G401.6 (cell line): ENCODE measurements around the gene CMIP.

Experiments
- FAIRE-seq: peaks from 2 replicates; lab custom pipeline; 2012; peaks lifted over from hg19 to GRCh38; lab: Jason Lieb, UNC

The CMIP gene

GRCh38 chr16:81703177-81704155 lies 258.9 kb downstream of the CMIP start:
- no peak for FAIRE-seq

- no peak for FAIRE-seq
Measured at GRCh38 chr16:81705261-81705660, 260.7 kb downstream of the CMIP start.

GRCh38 chr16:81706327-81707295 lies 262.0 kb downstream of the CMIP start:
- FAIRE-seq, result no peak

- FAIRE-seq, result no peak
Measured at GRCh38 chr16:81707411-81708265, 263.0 kb downstream of the CMIP start.

DNA sequence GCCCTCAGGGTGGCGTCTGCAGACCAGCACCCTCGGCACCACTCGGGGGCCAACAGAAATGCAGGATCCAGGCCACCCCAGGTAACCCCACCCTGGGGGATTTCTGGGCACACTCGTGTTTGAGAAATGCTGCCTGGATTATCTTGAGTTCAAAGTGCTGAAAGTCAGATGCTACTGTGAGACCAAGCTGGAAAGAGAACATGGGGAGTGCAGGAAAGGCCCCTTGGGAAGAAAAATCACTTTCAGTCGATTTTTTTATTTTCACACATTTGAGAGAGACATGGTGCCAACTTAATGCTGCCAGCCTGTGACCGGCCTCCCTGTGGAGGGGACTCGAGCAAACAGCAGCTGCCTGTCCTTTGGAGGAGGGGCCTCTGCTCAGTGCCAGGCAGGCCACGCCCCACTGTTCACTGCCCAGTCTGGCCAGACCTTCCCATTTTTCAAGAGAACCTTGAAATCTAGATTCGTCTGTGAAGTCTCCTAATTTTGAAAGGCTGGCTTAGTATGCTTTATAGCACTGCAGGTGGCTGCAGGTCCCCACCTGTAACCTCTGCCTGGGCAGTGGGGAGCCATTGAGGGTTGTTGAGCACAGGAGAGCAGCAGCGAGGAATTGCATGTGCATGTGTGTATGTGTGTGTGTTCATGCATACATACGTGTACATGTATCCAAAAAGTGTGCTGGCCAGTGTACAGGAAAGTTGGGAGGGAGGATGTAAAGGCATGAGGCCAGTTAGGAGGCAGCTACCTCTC lies 263.8 kb downstream of the CMIP start:
- FAIRE-seq, result no peak

DNA sequence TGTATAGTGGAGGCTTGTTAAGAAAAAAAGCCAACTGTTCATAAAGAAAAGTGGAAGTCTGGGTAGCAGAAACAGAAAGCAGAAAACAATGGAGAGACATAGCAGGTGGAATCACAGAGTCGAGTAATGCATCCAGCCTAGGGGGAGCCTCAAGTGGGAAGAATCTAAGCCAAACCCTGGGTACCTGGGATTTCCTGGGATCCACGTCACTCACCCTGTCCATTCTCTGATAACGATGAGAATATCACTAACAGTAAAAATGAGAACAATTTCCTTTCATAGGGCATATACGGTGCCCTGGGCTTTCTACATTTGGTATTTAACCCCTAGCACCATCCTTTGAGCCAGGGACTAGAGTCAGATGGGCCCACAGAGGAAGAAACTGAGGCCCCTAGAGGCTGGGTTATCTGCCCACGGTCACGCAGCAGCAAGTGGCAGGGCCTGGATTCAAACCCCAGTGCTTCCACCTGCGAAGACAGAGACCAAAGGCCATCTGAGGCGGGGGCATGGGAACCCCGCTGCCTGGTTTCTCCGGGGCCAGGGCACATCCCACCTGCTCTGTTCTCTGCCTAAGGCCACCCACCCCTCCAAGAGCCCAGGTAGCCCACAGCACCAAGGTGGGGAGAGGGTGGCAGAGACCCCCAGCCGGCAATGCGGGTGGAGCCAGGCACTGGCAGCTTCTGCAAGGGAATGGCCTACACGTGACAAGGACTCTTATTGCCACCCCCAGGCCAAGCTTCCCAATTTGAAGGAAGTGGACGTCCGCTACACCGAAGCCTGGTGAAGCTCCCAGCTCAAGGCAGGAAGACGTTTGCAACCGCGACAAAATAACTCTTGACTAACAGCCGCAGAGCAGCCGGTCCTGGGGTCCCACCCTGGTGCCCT lies 264.6 kb downstream of the CMIP start:
- no peak for FAIRE-seq

GRCh38 chr16:81710044-81710443 lies 265.4 kb downstream of the CMIP start:
- no peak for FAIRE-seq

DNA sequence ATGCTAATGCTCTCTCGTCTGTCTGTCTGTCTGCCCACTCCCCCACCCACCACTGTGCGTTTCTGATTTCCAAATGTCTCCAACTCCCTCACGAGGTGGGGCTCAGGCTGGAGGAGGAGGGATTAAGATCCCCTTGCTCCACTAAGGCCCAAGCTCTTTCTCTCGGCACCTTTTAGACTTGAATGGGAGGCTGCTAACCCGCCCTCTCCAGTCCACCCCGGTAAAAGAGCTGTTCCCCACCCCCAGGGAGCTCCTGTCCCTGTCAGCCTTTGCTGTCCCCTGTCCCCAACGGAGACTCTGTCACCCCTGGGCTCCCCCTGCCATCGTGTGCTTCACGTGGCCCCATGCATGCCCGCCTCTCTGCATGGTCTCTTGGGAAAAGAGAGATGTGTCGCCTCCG lies 266.0 kb downstream of the CMIP start:
- FAIRE-seq, result no peak

DNA sequence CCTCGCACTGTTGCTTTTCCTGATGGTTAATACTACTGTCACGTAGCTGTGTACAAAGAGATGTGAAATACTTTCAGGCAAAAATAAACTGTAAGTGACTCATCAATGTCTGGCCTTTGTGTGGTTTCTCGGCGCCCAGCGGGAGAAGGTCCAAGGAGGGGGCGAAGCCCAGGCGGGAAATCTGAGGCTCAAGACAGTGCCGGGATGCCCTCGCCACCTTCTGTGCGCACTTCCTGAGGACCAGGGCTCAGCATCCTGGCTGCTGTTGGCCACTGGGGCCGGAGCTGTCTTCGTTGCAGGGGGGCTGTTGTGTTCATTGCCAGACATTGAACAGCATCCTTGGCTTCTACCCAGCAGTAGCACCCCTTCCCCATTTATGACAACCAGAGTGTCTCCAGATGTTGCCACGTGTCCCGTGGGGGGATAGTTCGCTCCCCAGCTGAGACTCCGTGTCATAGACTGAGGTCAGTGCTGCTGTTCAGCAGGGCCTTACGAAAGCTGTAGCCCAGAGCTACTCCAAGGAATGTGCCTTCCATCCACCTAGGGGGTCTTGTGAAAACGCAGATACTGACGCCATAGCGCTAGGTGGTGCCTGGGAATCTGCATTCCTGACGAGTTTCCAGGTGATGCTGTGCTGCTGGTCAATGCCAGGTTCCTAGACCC lies 267.2 kb downstream of the CMIP start:
- FAIRE-seq, result no peak

DNA sequence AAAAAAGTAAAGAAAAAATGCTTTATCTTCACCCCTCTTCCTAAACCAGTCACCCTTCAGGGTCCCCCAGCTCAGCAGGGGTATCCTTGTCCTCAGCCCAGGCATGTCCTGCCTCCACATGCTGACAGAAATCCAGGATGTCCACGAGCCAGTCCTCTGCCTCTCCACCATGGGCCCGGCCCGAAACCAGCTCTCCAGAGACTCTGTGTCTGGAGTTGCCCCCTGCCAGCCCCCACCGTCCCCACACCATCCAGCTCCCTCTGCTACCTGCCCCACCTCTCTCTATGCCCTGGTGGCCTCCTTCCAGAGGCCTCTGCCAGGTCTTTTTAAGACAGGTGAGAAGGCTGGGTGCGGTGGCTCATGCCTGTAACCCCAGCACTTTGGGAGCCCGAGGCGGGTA lies 268.1 kb downstream of the CMIP start:
- FAIRE-seq, result no peak

GRCh38 chr16:81713295-81713772 lies 268.7 kb downstream of the CMIP start:
- no peak for FAIRE-seq

DNA sequence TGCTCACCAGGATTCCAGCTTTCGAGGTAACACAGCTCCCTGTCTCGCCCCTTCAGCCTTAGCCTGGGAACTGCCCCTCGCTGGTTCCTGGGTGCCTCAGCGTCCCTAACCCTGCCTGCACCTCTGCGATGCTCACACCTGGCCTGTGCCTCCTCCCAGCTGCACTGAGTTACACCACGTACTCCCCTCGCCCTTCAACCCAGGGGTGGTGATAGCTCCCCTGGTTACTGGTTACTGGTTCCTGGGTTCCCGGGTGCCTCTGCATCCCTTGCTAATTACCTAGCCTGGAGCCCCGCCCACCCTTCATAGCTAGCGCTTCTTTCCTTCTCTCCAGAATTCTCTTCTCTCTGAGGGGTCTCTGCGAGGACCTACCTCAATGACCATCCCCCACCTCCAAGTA lies 269.2 kb downstream of the CMIP start:
- FAIRE-seq, result no peak

DNA sequence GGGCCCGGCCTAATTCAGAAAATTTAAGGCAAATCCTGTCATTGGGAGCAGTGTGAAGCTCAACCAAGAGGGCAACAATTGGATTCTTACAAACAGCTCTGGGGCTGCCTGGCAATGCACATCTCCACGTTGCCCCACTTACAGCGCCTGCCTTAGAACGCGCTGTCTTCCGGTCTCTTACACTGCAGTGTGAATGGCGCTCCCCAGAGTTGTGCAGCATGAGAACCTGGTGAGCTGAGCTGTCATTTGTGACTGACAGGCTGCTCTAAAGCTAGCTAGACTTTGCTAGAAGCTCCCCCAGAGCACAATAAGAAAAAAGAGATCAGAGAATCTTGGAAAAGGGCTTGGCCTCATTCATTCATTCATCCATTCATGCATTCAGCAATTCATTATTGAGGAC lies 270.0 kb downstream of the CMIP start:
- FAIRE-seq, result no peak

DNA sequence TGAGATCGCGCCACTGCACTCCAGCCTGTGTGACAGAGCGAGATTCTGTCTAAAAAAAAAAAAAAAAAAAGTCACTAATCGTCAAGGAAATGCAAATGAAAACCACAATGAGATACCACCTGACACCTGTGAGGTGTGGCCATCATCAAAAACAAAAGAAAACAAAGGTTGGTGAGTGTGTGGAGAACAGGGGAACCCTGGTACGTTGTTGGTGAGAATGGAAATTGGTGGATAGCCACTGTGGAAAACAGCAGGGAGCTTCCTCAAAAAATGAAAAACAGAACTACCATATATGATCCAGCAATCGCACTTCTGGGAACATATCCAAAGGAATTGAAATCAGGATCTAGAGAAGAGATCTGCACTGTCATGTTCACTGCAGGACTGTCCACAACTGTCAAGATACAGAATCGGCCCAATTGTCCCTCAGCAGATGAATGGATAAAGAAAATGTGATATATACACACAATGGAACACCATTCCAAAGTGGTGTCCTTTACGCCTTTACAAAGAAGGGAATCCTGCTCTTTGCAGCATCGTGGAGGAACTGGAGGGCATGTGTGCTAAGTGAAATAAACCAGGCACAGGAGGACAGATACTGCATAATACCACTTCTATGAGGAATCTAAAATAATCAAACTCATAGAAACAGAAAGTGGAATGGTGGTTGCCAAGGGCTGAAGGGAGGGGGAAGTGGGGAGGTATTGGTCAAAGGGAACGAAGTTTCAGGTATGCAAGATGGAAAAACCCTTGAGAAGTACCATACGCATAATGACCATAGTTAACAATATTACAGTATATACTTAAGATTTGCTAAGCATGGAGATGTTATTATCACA lies 271.0 kb downstream of the CMIP start:
- FAIRE-seq, result no peak

- no peak for FAIRE-seq
Measured at GRCh38 chr16:81716478-81717225, 272.0 kb downstream of the CMIP start.

DNA sequence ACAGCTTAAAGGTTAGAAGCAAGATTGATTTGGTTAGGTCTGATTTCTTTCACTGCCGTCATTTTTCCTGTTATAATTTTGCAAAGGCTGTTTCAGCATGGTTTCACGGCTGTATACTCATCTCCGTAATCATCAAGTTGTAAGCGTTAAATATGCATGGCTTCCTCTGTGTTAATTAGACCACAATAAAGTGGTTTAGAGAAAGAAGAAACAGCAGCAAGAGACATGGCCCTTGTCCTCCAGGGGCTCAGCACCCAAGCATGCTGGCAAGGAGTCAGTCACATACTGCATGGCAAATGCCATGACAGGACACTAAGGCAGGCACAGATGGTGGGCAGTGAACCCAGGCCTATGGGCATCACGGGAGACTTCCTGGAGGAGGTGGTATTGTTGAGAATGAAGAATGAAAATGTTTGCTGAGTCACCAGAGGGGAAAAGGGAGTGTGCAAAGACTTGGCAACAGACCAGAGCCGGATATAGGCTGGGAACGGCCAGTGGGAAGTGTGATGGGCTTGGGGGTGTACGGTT lies 273.1 kb downstream of the CMIP start:
- no peak for FAIRE-seq

- no peak for FAIRE-seq
Measured at GRCh38 chr16:81718637-81719036, 274.0 kb downstream of the CMIP start.

DNA sequence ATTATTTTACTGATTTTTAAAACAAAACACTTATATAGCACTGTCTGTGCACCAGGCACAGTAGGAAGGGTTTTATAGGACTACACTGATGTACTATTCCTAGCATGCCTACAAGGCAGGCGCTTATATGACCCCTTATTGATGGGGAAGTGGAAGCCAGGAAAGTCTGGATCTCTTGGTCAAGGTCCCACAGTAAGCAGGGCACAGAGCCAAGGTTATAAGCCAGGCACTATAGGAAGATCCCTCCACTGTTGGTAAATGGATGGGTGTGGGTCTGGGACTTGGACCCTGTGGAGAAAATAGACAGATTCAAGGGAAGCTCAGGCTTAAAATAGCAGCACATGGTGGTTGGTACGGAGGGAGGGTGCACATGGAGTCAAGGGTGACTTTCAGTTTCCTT lies 275.4 kb downstream of the CMIP start:
- no peak for FAIRE-seq
